Uterus (tissue), 2 donors: ENCODE results near the gene RANBP17.

Experiments used
- POLR2A ChIP-seq, 2 donors: fragments of 450-650 bp; IDR thresholded peaks; one replicate each; pipeline ENCODE4 v1.6.1; 2016; ENCODE audit warnings: antibody characterized with exemption in 2 of 2, mild to moderate bottlenecking in 1 of 2, moderate library complexity in 1 of 2
- TF ChIP-seq, protein P1 (sequence below), 4 experiments: fragments of 200-600 bp in 2 of 4; fragments of 450-650 bp in 2 of 4; sonication (generic) in 2 of 4; IDR thresholded peaks; one replicate each; pipeline ENCODE4 v1.5.1; 2016 to 2019; ENCODE audit warnings: antibody characterized with exemption in 4 of 4, mild to moderate bottlenecking in 2 of 4, moderate library complexity in 1 of 4

DNA sequence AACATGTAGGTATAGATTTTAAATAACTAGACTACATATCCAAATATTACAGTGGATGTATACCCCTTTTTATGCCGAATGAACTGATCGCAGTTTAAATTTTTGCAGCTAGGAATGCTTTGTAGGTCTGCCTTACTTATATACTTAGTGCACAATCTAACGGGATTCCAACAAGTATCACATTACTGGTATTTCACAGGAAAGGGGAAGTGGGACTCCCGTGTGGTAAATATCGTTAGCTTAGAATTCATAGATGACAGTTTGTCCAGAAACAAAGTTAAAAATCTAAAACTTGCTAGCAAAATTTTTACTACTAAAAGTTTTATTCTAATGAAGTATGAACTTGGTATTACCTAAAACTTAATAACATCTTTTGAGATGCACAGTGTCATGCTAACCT, 253.7 kb downstream of the RANBP17 start:
- TF ChIP-seq, protein P1, sequence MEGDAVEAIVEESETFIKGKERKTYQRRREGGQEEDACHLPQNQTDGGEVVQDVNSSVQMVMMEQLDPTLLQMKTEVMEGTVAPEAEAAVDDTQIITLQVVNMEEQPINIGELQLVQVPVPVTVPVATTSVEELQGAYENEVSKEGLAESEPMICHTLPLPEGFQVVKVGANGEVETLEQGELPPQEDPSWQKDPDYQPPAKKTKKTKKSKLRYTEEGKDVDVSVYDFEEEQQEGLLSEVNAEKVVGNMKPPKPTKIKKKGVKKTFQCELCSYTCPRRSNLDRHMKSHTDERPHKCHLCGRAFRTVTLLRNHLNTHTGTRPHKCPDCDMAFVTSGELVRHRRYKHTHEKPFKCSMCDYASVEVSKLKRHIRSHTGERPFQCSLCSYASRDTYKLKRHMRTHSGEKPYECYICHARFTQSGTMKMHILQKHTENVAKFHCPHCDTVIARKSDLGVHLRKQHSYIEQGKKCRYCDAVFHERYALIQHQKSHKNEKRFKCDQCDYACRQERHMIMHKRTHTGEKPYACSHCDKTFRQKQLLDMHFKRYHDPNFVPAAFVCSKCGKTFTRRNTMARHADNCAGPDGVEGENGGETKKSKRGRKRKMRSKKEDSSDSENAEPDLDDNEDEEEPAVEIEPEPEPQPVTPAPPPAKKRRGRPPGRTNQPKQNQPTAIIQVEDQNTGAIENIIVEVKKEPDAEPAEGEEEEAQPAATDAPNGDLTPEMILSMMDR (IDR thresholded peaks at IDR 0.05): no peak
- no peak for TF ChIP-seq POLR2A (IDR thresholded peaks at IDR 0.05)
